ENCODE data around the gene NDC1. TPM values are rescaled to one million over a fixed set of nuclear protein-coding genes. Genes with fewer than 3 reads are reported as not detected.

NDC1 gene
- total RNA-seq, 1 donor from 2014 or later: 20.6 TPM

DNA sequence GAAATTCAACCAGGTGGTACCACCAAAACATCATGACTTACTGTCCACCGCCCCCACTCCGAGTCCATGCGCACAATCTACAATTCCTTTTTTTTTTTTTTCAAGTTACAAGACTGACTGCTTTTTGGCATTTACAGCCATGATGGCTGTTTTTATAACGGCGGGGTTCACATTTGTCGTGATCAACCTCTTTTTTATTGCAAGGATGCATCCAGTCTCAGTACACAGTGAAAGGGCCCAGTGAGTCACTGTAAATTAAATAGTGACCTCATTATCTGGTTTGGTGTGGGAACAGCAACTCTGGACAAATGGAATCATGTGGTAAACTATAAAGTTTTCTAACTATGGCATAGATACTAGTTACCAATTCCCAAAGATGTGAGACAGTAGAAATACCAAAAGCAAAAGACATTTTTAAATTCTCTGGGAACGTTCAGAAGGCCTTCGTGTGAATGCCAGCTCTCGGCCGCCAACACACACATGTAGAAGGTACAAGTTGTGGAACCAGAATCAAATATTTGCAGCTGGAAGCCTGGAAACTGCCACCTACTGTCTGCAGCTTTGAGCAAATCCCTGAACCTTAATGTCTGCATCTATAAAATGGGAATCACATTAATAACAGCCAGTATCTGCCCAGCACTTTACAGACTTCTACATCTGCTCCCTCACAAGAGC, 104.0 kb downstream of the NDC1 start:
- TF ChIP-seq, protein P1, sequence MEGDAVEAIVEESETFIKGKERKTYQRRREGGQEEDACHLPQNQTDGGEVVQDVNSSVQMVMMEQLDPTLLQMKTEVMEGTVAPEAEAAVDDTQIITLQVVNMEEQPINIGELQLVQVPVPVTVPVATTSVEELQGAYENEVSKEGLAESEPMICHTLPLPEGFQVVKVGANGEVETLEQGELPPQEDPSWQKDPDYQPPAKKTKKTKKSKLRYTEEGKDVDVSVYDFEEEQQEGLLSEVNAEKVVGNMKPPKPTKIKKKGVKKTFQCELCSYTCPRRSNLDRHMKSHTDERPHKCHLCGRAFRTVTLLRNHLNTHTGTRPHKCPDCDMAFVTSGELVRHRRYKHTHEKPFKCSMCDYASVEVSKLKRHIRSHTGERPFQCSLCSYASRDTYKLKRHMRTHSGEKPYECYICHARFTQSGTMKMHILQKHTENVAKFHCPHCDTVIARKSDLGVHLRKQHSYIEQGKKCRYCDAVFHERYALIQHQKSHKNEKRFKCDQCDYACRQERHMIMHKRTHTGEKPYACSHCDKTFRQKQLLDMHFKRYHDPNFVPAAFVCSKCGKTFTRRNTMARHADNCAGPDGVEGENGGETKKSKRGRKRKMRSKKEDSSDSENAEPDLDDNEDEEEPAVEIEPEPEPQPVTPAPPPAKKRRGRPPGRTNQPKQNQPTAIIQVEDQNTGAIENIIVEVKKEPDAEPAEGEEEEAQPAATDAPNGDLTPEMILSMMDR (IDR thresholded peaks at IDR 0.05; ENCODE audit: unreplicated experiment): no peak
- no peak overlapping the region for H3K4me3 Mint-ChIP-seq
- no peak overlapping the region for H3K27ac Mint-ChIP-seq
- DNase-seq (ENCODE audit: low spot score in 2 of 2, unreplicated experiment in 2 of 2): no peak
- H3K27me3 Mint-ChIP-seq (ENCODE audit: low read depth): peaks cover 75% of the 10 kb centered on the region
- H3K36me3 Mint-ChIP-seq: no peaks in the 10 kb centered on the region
- H3K4me1 Mint-ChIP-seq: peaks cover 28% of the 10 kb centered on the region
- no peaks in the 10 kb centered on the region for H3K9me3 Mint-ChIP-seq

DNA sequence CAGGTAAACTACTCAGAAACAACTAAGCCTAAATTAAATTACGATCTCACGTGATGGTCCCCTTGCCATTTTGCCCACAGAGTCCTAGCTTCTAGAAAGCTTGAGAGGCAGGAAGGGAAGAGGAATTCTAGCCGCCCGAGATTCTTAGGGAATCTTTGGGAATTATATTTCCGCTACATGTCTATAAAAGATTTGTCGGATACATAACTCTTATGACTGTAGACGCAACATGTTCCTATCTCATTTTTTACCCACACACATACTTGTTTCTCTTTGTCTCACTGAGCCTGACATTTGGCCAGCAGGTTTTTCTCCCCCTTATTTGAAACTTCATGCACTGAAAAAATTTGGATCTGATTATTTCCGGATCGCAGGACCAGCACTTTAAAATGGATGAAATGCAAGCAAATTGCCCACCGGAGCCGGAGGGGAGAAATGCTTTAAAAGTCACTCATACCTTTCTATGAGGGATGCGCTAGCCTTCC, 104.6 kb downstream of the NDC1 start:
- TF ChIP-seq, protein P1 (IDR thresholded peaks at IDR 0.05; ENCODE audit: unreplicated experiment): no peak
- H3K4me3 Mint-ChIP-seq: no peak overlapping the region
- peaks cover 34% of the 10 kb centered on the region for H3K4me1 Mint-ChIP-seq
- no peaks in the 10 kb centered on the region for H3K9me3 Mint-ChIP-seq
- no peak for DNase-seq (ENCODE audit: low spot score in 2 of 2, unreplicated experiment in 2 of 2)
- no peak overlapping the region for H3K27ac Mint-ChIP-seq
- peaks cover 71% of the 10 kb centered on the region for H3K27me3 Mint-ChIP-seq (ENCODE audit: low read depth)
- H3K36me3 Mint-ChIP-seq: no peaks in the 10 kb centered on the region

DNA sequence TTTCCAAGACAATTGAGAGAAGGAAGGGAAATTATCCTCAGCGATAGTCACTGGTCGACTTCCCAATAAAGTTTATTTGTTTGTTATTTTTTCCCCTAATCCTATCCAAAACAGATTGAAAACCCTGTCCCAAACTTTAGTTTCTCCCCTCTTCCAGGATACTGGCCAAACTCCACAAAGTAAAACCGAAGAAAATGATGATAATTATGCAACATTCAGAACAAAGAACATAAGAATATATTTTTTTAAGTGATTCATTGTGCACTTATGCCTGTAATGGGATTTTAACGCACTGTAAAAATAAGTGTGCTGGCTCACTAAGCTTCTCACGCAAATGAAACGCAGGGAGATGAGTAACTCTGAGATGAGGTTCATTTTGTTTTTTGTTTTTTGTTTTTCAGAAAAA, 105.2 kb downstream of the NDC1 start:
- TF ChIP-seq, protein P1 (IDR thresholded peaks at IDR 0.05; ENCODE audit: unreplicated experiment): no peak
- H3K27ac Mint-ChIP-seq: no peak overlapping the region
- H3K36me3 Mint-ChIP-seq: no peaks in the 10 kb centered on the region
- no peak overlapping the region for H3K4me3 Mint-ChIP-seq
- DNase-seq (ENCODE audit: low spot score in 2 of 2, unreplicated experiment in 2 of 2): no peak
- H3K9me3 Mint-ChIP-seq: no peaks in the 10 kb centered on the region
- peaks cover 35% of the 10 kb centered on the region for H3K4me1 Mint-ChIP-seq
- peaks cover 65% of the 10 kb centered on the region for H3K27me3 Mint-ChIP-seq (ENCODE audit: low read depth)

DNA sequence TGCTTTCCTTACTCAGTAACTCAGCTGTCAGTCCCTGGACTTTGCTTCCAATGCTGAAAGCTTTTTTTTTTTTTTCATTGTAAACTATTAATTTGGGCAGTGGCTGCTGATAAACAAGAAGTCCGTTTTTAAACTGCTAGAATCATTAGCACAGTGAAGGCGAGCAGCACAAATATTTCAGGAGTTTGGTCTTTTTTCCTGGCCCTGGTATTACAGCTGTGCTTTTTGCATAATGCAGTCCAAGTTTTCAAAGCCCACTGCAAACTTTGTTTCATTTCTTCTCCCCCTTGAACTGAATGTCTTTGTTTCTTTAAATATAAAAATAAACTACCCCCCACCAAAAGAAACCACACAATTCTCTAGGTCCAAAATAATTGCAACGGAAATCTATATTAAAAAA, 105.7 kb downstream of the NDC1 start:
- H3K27me3 Mint-ChIP-seq (ENCODE audit: low read depth): peaks cover 63% of the 10 kb centered on the region
- no peak overlapping the region for H3K4me3 Mint-ChIP-seq
- H3K27ac Mint-ChIP-seq: no peak overlapping the region
- no peak for DNase-seq (ENCODE audit: low spot score in 2 of 2, unreplicated experiment in 2 of 2)
- H3K9me3 Mint-ChIP-seq: no peaks in the 10 kb centered on the region
- no peaks in the 10 kb centered on the region for H3K36me3 Mint-ChIP-seq
- TF ChIP-seq, protein P1 (IDR thresholded peaks at IDR 0.05; ENCODE audit: unreplicated experiment): no peak
- peaks cover 35% of the 10 kb centered on the region for H3K4me1 Mint-ChIP-seq

DNA sequence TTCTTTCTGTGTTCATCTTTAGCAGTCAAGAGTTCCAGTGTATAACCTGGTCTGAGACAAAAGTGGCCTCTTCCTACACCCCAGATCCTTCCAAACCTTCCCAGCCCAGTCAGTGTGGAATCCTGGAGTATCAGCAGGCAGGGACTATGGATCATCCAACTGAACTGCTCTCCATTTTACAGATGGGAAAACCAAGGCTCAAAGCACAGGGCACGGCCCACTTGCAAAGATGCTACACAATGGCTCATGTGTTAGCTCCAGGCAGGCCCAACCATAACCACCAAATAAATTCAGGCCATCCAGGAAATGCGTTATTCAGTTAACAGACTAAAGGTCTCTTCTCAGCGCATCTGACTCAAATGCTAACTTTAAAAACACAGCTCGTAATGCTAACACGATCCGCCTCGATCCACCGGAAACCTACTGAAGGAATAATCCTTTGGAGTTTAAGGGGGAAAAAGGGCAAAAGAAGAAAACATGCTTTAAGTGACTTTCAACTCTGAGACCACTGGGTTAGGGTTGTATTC, 106.3 kb downstream of the NDC1 start:
- Mint-ChIP-seq H3K36me3 (no peaks in the 10 kb centered on the region), H3K27me3 (ENCODE audit: low read depth) (peaks cover 57% of the 10 kb centered on the region), H3K4me1 (peaks cover 35% of the 10 kb centered on the region), H3K27ac (no peak overlapping the region), H3K4me3 (no peak overlapping the region), H3K9me3 (no peaks in the 10 kb centered on the region)
- no peak for DNase-seq (ENCODE audit: low spot score in 2 of 2, unreplicated experiment in 2 of 2)
- TF ChIP-seq, protein P1 (IDR thresholded peaks at IDR 0.05; ENCODE audit: unreplicated experiment): no peak
